Hepatocyte (in vitro differentiated cells): Measurements from ENCODE around the gene LDLRAD4. TPM values are rescaled to one million over a fixed set of nuclear protein-coding genes. Genes with fewer than 3 reads are reported as not detected.

Experiments used
- DNase-seq: peaks from one replicate; pipeline ENCODE4 v3.0.0-alpha.2; 2016; ENCODE audit warnings: low spot score
- H2AFZ ChIP-seq: fragments of 200-600 bp; sonication (generic); 2 replicates; pipeline ENCODE4 v1.6.0; 2016; ENCODE audit warnings: antibody characterized with exemption, mild to moderate bottlenecking
- H3K27ac ChIP-seq: fragments of 200-600 bp; sonication (generic); 2 replicates; pipeline ENCODE4 v1.5.1; 2016; ENCODE audit warnings: mild to moderate bottlenecking
- H3K27me3 ChIP-seq: fragments of 200-600 bp; sonication (generic); 2 replicates; pipeline ENCODE4 v1.6.1; 2016
- H3K36me3 ChIP-seq: fragments of 200-600 bp; sonication (generic); replicated peaks from 2 replicates; pipeline ENCODE4 v1.5.1; 2016; ENCODE audit warnings: low read depth; ENCODE audit not compliant: insufficient read depth
- H3K4me1 ChIP-seq: fragments of 200-600 bp; sonication (generic); 2 replicates; pipeline ENCODE4 v1.5.1; 2016; ENCODE audit warnings: mild to moderate bottlenecking, moderate library complexity; ENCODE audit not compliant: insufficient read depth
- H3K4me2 ChIP-seq: fragments of 200-600 bp; sonication (generic); 2 replicates; pipeline ENCODE4 v1.6.0; 2016
- H3K4me3 ChIP-seq: fragments of 200-600 bp; sonication (generic); 2 replicates; pipeline ENCODE4 v1.5.1; 2016; ENCODE audit warnings: mild to moderate bottlenecking
- H3K79me2 ChIP-seq: fragments of 200-600 bp; sonication (generic); 2 replicates; pipeline ENCODE4 v1.6.0; 2017; ENCODE audit warnings: mild to moderate bottlenecking
- H3K9me2 ChIP-seq: fragments of 200-600 bp; sonication (generic); replicated peaks from 2 replicates; pipeline ENCODE4 v1.6.0; 2017; ENCODE audit warnings: mild to moderate bottlenecking; ENCODE audit not compliant: insufficient read depth
- H3K9me3 ChIP-seq: fragments of 200-600 bp; sonication (generic); 2 replicates; pipeline ENCODE4 v1.5.1; 2016; ENCODE audit warnings: low read depth, mild to moderate bottlenecking
- H4K20me1 ChIP-seq: fragments of 200-600 bp; sonication (generic); 2 replicates; pipeline ENCODE4 v1.6.0; 2016; ENCODE audit warnings: mild to moderate bottlenecking; ENCODE audit not compliant: insufficient read depth, poor library complexity, severe bottlenecking
- EZH2 ChIP-seq: fragments of 200-600 bp; sonication (generic); IDR thresholded peaks from 2 replicates; pipeline ENCODE4 v1.6.1; 2016; ENCODE audit warnings: antibody characterized with exemption, mild to moderate bottlenecking, borderline replicate concordance
- EZH2phosphoT487 ChIP-seq: fragments of 200-600 bp; sonication (generic); IDR thresholded peaks from one replicate; pipeline ENCODE4 v1.6.1; 2018; ENCODE audit warnings: antibody characterized with exemption, mild to moderate bottlenecking, low read depth, moderate library complexity; ENCODE audit not compliant: unreplicated experiment, severe bottlenecking
- WGBS: methylation state at CpG from one replicate; pipeline ENCODE4 v1.1.6; 2016; ENCODE audit warnings: low lambda C conversion rate; ENCODE audit errors: missing lambda C conversion rate; 5-methylcytosine and 5-hydroxymethylcytosine counted together
- polyA plus RNA-seq: library from polyadenylated mRNA; unstranded; fragments of >200 nt; fragmentation: Nextera tagmentation; extraction: Ambion mirVana; gene quantifications from 2 replicates; pipeline ENCODE4 v1.2.1, GENCODE V29; 2016
- total RNA-seq: library from RNA; depleted of rRNA; stranded (reverse); fragments of >200 nt; gene quantifications from 2 replicates; pipeline ENCODE4 v1.2.3, GENCODE V29; 2014
- TF ChIP-seq, protein P1 (sequence below): fragments of 200-600 bp; sonication (generic); IDR thresholded peaks from 2 replicates; pipeline ENCODE4 v1.5.1; 2016; ENCODE audit warnings: antibody characterized with exemption, mild to moderate bottlenecking; ENCODE audit not compliant: poor library complexity

LDLRAD4 gene
- total and polyA plus RNA-seq, 2 experiments from 2014 or later: 15.1 to 29.0 TPM

DNA sequence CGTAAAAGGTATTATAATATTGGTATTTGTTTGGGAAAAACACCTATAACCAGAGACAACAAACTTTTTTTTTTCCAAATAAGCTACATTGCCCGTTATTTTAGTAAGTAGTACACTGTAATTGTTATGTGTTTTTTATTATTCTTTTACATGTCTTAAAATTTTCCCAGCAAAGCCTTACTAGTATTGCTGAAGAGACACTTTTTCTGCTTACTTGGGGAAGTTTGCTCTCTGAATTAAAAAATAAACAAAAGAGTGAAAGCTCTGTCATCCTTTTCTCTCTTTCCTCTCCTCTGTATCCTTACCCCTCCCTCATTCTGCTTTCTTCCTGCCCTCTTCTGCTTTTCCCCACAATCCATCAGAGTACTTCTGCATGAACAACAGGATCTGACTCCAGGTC is 25.6 kb upstream of the LDLRAD4 start:
- Histone ChIP-seq H3K4me1 (no peaks in the 10 kb centered on the region), H3K27ac (no peak overlapping the region), H3K9me2 (no peaks in the 10 kb centered on the region), H3K27me3 (no peaks in the 10 kb centered on the region), H2AFZ (no peak overlapping the region), H3K79me2 (no peaks in the 10 kb centered on the region), H4K20me1 (no peaks in the 10 kb centered on the region), H3K4me3 (no peak overlapping the region), H3K36me3 (no peaks in the 10 kb centered on the region), H3K4me2 (no peak overlapping the region), H3K9me3 (no peaks in the 10 kb centered on the region)
- DNase-seq: no peak
- TF ChIP-seq EZH2phosphoT487: no peak
- TF ChIP-seq EZH2: no peak
- TF ChIP-seq, protein P1, sequence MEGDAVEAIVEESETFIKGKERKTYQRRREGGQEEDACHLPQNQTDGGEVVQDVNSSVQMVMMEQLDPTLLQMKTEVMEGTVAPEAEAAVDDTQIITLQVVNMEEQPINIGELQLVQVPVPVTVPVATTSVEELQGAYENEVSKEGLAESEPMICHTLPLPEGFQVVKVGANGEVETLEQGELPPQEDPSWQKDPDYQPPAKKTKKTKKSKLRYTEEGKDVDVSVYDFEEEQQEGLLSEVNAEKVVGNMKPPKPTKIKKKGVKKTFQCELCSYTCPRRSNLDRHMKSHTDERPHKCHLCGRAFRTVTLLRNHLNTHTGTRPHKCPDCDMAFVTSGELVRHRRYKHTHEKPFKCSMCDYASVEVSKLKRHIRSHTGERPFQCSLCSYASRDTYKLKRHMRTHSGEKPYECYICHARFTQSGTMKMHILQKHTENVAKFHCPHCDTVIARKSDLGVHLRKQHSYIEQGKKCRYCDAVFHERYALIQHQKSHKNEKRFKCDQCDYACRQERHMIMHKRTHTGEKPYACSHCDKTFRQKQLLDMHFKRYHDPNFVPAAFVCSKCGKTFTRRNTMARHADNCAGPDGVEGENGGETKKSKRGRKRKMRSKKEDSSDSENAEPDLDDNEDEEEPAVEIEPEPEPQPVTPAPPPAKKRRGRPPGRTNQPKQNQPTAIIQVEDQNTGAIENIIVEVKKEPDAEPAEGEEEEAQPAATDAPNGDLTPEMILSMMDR: no peak
- WGBS: 89% methylated on average over 2 of the region's 2 CpGs

DNA sequence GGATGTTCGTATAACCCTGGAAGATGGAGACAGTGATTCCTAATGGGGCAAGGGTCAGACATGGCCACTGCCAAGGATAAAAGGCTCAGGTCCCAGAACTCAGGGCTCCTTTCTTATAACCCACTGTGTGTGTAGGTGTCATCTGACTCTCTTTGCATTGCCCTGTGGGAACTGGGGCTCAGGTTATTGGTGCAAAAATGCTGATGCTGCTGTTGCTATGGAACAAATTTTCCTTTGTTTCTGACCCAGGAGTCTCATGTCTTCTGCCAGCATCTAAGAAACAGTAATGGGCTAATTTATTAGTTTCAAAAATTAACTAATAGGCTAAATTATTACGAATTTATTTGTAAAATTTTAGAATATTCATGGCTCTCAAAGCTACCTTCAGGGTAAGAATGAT is 24.3 kb upstream of the LDLRAD4 start:
- H3K4me2 ChIP-seq: no peak overlapping the region
- no peak for DNase-seq
- TF ChIP-seq, protein P1: no peak
- TF ChIP-seq EZH2phosphoT487 (no peak), EZH2 (no peak)
- H3K9me3 ChIP-seq: no peaks in the 10 kb centered on the region
- no peaks in the 10 kb centered on the region for H3K4me1 ChIP-seq
- no peaks in the 10 kb centered on the region for H4K20me1 ChIP-seq
- H3K9me2 ChIP-seq: no peaks in the 10 kb centered on the region
- WGBS: 86% methylated on average over 2 of the region's 2 CpGs
- H3K27ac ChIP-seq: no peak overlapping the region
- H3K79me2 ChIP-seq: no peaks in the 10 kb centered on the region
- H3K4me3 ChIP-seq: no peak overlapping the region
- no peaks in the 10 kb centered on the region for H3K27me3 ChIP-seq
- H3K36me3 ChIP-seq: no peaks in the 10 kb centered on the region
- H2AFZ ChIP-seq: no peak overlapping the region

DNA sequence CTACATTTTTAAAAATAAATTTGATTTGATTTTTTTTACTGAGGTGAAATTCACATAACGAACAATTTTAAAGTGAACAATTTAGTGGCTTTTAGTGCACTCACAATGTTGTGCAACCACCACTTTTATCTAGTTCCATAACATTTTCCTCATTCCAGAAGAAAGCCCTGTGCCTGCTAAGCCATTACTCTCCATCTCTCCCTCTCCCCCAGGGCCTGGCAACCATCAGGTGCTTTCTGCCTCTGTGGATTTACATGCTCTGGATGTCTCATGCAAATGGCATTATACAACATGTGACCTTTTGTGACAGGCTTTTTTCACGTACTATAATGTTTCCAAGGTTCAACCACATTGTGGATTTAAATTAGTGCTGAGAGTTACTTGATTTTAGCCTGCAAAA is 19.9 kb upstream of the LDLRAD4 start:
- H3K36me3 ChIP-seq: no peaks in the 10 kb centered on the region
- H4K20me1 ChIP-seq: no peaks in the 10 kb centered on the region
- H3K4me1 ChIP-seq: no peaks in the 10 kb centered on the region
- H3K27me3 ChIP-seq: no peaks in the 10 kb centered on the region
- no peaks in the 10 kb centered on the region for H3K79me2 ChIP-seq
- H3K27ac ChIP-seq: no peak overlapping the region
- H3K4me2 ChIP-seq: no peak overlapping the region
- H3K9me3 ChIP-seq: no peaks in the 10 kb centered on the region
- no peaks in the 10 kb centered on the region for H3K9me2 ChIP-seq
- H2AFZ ChIP-seq: no peak overlapping the region
- TF ChIP-seq EZH2 (no peak), EZH2phosphoT487 (no peak)
- TF ChIP-seq, protein P1: no peak
- no peak for DNase-seq
- H3K4me3 ChIP-seq: no peak overlapping the region
- 80% methylated on average over 2 of the region's 2 CpGs for WGBS

DNA sequence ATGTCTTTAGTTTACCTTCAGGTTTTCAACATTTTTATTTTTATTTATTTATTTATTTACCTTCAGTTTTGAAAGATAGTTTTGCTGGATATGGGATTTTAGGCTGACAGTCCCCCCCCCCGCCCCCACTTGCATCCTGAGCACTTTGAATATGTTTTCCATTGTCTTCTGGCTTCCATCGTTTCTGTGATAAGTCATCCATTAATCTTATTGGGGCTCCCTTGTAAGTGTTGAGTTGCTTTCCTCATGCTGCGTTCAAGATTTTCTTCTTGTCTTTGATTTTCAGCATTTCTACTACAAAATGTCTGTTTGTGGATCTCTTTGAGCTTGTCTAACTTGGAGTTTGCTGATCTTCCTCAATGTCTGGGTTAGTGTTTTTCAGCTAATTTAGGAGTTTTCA is 19.4 kb upstream of the LDLRAD4 start:
- WGBS: 73% methylated on average over 3 of the region's 3 CpGs
- no peaks in the 10 kb centered on the region for H3K9me3 ChIP-seq
- no peaks in the 10 kb centered on the region for H3K4me1 ChIP-seq
- no peaks in the 10 kb centered on the region for H3K79me2 ChIP-seq
- no peak overlapping the region for H3K27ac ChIP-seq
- no peaks in the 10 kb centered on the region for H3K27me3 ChIP-seq
- H4K20me1 ChIP-seq: no peaks in the 10 kb centered on the region
- DNase-seq: no peak
- H3K4me2 ChIP-seq: no peak overlapping the region
- H3K36me3 ChIP-seq: no peaks in the 10 kb centered on the region
- H3K4me3 ChIP-seq: no peak overlapping the region
- no peak overlapping the region for H2AFZ ChIP-seq
- no peaks in the 10 kb centered on the region for H3K9me2 ChIP-seq
- TF ChIP-seq EZH2: no peak
- TF ChIP-seq, protein P1: no peak
- TF ChIP-seq EZH2phosphoT487: no peak
